Mesendoderm (in vitro differentiated cells): ENCODE measurements around the gene SKAP1.

Experiments used
- DNase-seq: peaks from one replicate; pipeline ENCODE4 v3.0.0; 2013
- H2AK5ac ChIP-seq: 2 replicates; pipeline ENCODE4 v1.6.1; 2013; ENCODE audit warnings: low read length, inconsistent platforms
- H2BK120ac ChIP-seq: 2 replicates; pipeline ENCODE4 v1.6.1; 2013; ENCODE audit warnings: low read depth, mild to moderate bottlenecking, low read length, moderate library complexity, mixed read lengths
- H2BK15ac ChIP-seq: replicated peaks from 2 replicates; pipeline ENCODE4 v1.6.1; 2013; ENCODE audit warnings: low read depth, mild to moderate bottlenecking, moderate library complexity
- H2BK5ac ChIP-seq: 2 replicates; pipeline ENCODE4 v1.6.1; 2013; ENCODE audit warnings: low read length, inconsistent platforms
- H3K18ac ChIP-seq: 2 replicates; pipeline ENCODE4 v1.6.1; 2013; ENCODE audit warnings: mild to moderate bottlenecking, low read length, mixed read lengths
- H3K23ac ChIP-seq: one replicate; pipeline ENCODE4 v1.6.1; 2013; ENCODE audit warnings: low read length
- H3K27ac ChIP-seq: 2 replicates; pipeline ENCODE4 v1.5.1; 2013; ENCODE audit warnings: low read depth, mild to moderate bottlenecking, inconsistent platforms, low read length, moderate library complexity
- H3K27me3 ChIP-seq: 2 replicates; pipeline ENCODE4 v1.6.1; 2013; ENCODE audit warnings: low read length, control low read depth, mild to moderate bottlenecking, inconsistent platforms; ENCODE audit not compliant: insufficient read depth, poor library complexity
- H3K36me3 ChIP-seq: 2 replicates; pipeline ENCODE4 v1.6.1; 2013; ENCODE audit warnings: low read length, inconsistent platforms; ENCODE audit not compliant: control insufficient read depth, insufficient read depth
- H3K4ac ChIP-seq: one replicate; pipeline ENCODE4 v1.6.1; 2013; ENCODE audit warnings: low read depth, mild to moderate bottlenecking, low read length, moderate library complexity
- H3K4me1 ChIP-seq: 2 replicates; pipeline ENCODE4 v1.6.1; 2013; ENCODE audit warnings: low read depth, low read length, inconsistent platforms; ENCODE audit not compliant: control insufficient read depth
- H3K4me2 ChIP-seq: 2 replicates; pipeline ENCODE4 v1.6.1; 2013; ENCODE audit warnings: low read length
- H3K4me3 ChIP-seq: 2 replicates; pipeline ENCODE4 v1.5.1; 2013; ENCODE audit warnings: mild to moderate bottlenecking, low read length
- H3K56ac ChIP-seq: one replicate; pipeline ENCODE4 v1.6.1; 2013; ENCODE audit warnings: low read length
- H3K79me1 ChIP-seq: 2 replicates; pipeline ENCODE4 v1.6.1; 2013; ENCODE audit warnings: low read length, inconsistent platforms
- H3K79me2 ChIP-seq: 2 replicates; pipeline ENCODE4 v1.6.1; 2013; ENCODE audit warnings: mild to moderate bottlenecking, low read length; ENCODE audit not compliant: control insufficient read depth, insufficient read depth
- H3K9ac ChIP-seq: 2 replicates; pipeline ENCODE4 v1.6.1; 2013; ENCODE audit warnings: low read length, inconsistent platforms
- H4K5ac ChIP-seq: one replicate; pipeline ENCODE4 v1.6.1; 2013; ENCODE audit warnings: low read length
- H4K8ac ChIP-seq: one replicate; pipeline ENCODE4 v1.6.1; 2013; ENCODE audit warnings: low read depth, mild to moderate bottlenecking, control low read depth, low read length, moderate library complexity
- WGBS: extraction: QIAGEN DNeasy Blood & Tissue Kit; methylation state at CpG from one replicate; pipeline ENCODE4 v1.1.7; 2013; ENCODE audit warnings: low lambda C conversion rate, missing lambda C conversion rate; ENCODE audit not compliant: insufficient coverage; ENCODE audit errors: extremely low coverage; 5-methylcytosine and 5-hydroxymethylcytosine counted together

The SKAP1 gene

DNA sequence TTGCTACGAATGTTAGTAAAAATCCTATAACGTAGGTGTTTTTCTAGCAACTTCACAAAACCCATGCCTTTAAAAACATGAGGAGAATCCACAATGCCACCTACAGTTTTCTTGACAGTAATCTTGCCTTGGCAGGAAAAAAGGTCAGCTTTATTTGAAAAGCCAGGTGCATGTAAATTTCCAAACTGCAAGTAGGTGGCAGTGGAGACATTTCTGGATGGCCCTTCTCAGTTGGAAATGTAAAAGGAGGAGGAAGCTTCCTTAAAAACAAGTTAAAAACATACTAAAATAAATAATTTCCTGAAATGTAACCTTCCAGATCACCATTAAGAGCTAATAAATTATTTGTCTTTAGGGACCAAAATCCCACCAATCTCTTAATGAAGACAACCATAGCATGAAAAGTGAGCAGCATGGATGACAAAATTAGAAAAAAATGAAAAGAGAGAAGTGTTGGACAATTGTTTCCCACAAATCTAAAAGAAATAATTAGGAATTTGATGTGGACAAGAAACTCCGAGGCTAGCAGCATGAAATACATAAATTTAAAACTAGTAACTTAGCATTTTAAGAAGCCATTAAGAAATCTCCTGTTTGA lies 170.2 kb downstream of the SKAP1 start:
- Histone ChIP-seq H3K79me1 (no peaks in the 10 kb centered on the region), H3K27me3 (no peaks in the 10 kb centered on the region), H4K5ac (no peak overlapping the region), H3K18ac (no peak overlapping the region), H3K79me2 (no peaks in the 10 kb centered on the region), H3K23ac (no peak overlapping the region), H3K27ac (no peak overlapping the region), H3K56ac (no peak overlapping the region), H2AK5ac (no peak overlapping the region), H3K4me2 (no peak overlapping the region), H3K4me3 (no peak overlapping the region), H3K9ac (no peak overlapping the region), H3K36me3 (no peaks in the 10 kb centered on the region), H2BK5ac (no peak overlapping the region), H2BK15ac (no peak overlapping the region), H3K4ac (no peak overlapping the region), H4K8ac (no peak overlapping the region), H2BK120ac (no peak overlapping the region), H3K4me1 (no peaks in the 10 kb centered on the region)
- peak; percentile 87 for DNase-seq
- no CpG with 5 or more reads among the region's 3 CpGs for WGBS

DNA sequence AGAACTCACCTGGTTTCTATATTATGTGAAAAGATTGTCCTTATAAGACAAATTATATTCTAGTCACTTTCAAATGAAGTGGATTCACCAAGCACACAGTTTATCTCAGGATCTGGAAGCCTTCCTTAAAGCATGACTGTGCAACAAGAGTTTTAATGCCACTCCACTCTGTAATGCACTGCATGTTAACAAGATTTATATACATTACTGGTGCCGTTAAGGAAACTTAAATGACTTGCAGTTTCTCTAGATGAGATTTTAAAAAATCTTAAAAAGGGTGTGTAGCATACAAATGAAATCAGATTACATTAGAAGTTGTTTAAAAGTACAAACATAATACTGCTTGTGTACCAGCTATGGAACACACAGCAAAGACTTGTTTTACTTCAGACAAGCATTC lies 171.7 kb downstream of the SKAP1 start:
- WGBS = no CpG with 5 or more reads among the region's 1 CpG
- no peak overlapping the region for H2BK5ac ChIP-seq
- no peaks in the 10 kb centered on the region for H3K79me1 ChIP-seq
- H2AK5ac ChIP-seq = no peak overlapping the region
- H3K27ac ChIP-seq = no peak overlapping the region
- H2BK15ac ChIP-seq = no peak overlapping the region
- H4K8ac ChIP-seq = no peak overlapping the region
- H3K79me2 ChIP-seq = no peaks in the 10 kb centered on the region
- no peaks in the 10 kb centered on the region for H3K4me1 ChIP-seq
- H3K4me2 ChIP-seq = no peak overlapping the region
- no peak overlapping the region for H3K56ac ChIP-seq
- no peak overlapping the region for H2BK120ac ChIP-seq
- H4K5ac ChIP-seq = no peak overlapping the region
- H3K18ac ChIP-seq = no peak overlapping the region
- no peak overlapping the region for H3K4ac ChIP-seq
- H3K4me3 ChIP-seq = no peak overlapping the region
- no peak for DNase-seq
- no peaks in the 10 kb centered on the region for H3K27me3 ChIP-seq
- no peak overlapping the region for H3K9ac ChIP-seq
- no peak overlapping the region for H3K23ac ChIP-seq
- no peaks in the 10 kb centered on the region for H3K36me3 ChIP-seq

DNA sequence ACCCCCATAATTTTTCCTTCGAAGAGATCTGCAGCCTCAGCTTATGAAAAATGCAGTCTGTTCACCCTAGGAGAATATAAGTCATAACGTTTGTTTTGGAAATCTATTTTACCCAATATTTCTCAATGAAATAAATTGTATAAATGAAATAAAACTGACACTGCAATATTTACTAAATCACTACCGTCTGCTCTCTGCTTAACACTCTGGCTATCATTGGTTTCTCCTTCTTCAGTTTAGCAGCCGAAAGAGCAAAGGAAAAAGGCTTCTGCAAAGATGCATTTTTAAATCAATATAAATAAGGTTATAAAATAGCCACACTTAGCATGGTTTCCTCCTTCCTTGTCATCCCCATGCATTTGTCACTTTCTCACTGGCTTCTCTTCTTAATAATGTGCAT lies 174.3 kb downstream of the SKAP1 start:
- Histone ChIP-seq H2BK15ac (no peak overlapping the region), H2BK120ac (no peak overlapping the region), H3K79me1 (no peaks in the 10 kb centered on the region), H4K8ac (no peak overlapping the region), H3K23ac (no peak overlapping the region), H4K5ac (no peak overlapping the region), H3K79me2 (no peaks in the 10 kb centered on the region), H3K18ac (no peak overlapping the region), H3K36me3 (no peaks in the 10 kb centered on the region), H3K4me1 (no peaks in the 10 kb centered on the region), H3K27me3 (no peaks in the 10 kb centered on the region), H3K27ac (no peak overlapping the region), H3K9ac (no peak overlapping the region), H2BK5ac (no peak overlapping the region), H3K4ac (no peak overlapping the region), H3K4me2 (no peak overlapping the region), H3K4me3 (no peak overlapping the region), H3K56ac (no peak overlapping the region), H2AK5ac (no peak overlapping the region)
- WGBS = no CpG with 5 or more reads among the region's 4 CpGs
- DNase-seq = no peak

DNA sequence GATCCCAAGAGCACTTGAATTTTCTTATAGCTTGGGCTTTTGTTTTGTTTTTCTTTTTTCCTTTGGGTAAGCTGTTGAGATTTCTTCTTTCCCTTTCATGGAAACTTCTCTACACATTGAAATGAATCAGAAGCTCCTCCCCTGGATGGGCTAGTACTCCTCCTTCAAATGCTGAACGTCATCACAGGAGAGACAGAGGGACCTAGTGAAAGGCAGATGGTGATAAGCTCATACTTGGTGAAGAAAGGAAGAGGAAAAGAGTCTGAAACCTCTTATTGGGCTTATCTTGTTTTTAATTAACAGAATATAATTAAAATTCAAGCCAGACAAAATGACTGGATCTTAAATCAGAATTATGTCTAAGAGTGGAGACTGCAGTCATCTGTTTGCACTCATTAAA lies 175.1 kb downstream of the SKAP1 start:
- no peak overlapping the region for H4K5ac ChIP-seq
- WGBS = no CpG with 5 or more reads among the region's 1 CpG
- H3K18ac ChIP-seq = no peak overlapping the region
- H4K8ac ChIP-seq = no peak overlapping the region
- H3K9ac ChIP-seq = no peak overlapping the region
- H3K23ac ChIP-seq = no peak overlapping the region
- no peaks in the 10 kb centered on the region for H3K79me2 ChIP-seq
- no peak overlapping the region for H3K27ac ChIP-seq
- H3K4ac ChIP-seq = no peak overlapping the region
- no peak overlapping the region for H3K4me2 ChIP-seq
- no peak overlapping the region for H2BK5ac ChIP-seq
- H2BK15ac ChIP-seq = no peak overlapping the region
- H3K36me3 ChIP-seq = no peaks in the 10 kb centered on the region
- H2BK120ac ChIP-seq = no peak overlapping the region
- no peak overlapping the region for H2AK5ac ChIP-seq
- DNase-seq = peak; percentile 73
- H3K4me1 ChIP-seq = no peaks in the 10 kb centered on the region
- H3K79me1 ChIP-seq = no peaks in the 10 kb centered on the region
- H3K27me3 ChIP-seq = no peaks in the 10 kb centered on the region
- no peak overlapping the region for H3K56ac ChIP-seq
- H3K4me3 ChIP-seq = no peak overlapping the region

GRCh38 chr17:48253975-48254374 lies 176.0 kb downstream of the SKAP1 start:
- no peaks in the 10 kb centered on the region for H3K79me1 ChIP-seq
- H3K4me1 ChIP-seq = no peaks in the 10 kb centered on the region
- no peak overlapping the region for H3K4ac ChIP-seq
- H3K27me3 ChIP-seq = no peaks in the 10 kb centered on the region
- H2BK5ac ChIP-seq = no peak overlapping the region
- H2BK15ac ChIP-seq = no peak overlapping the region
- no CpG with 5 or more reads among the region's 2 CpGs for WGBS
- H3K23ac ChIP-seq = no peak overlapping the region
- no peak overlapping the region for H3K4me3 ChIP-seq
- no peak overlapping the region for H3K4me2 ChIP-seq
- H3K56ac ChIP-seq = no peak overlapping the region
- H4K5ac ChIP-seq = no peak overlapping the region
- no peak overlapping the region for H2AK5ac ChIP-seq
- no peak overlapping the region for H3K27ac ChIP-seq
- H3K9ac ChIP-seq = no peak overlapping the region
- H4K8ac ChIP-seq = no peak overlapping the region
- H2BK120ac ChIP-seq = no peak overlapping the region
- H3K18ac ChIP-seq = no peak overlapping the region
- no peaks in the 10 kb centered on the region for H3K36me3 ChIP-seq
- H3K79me2 ChIP-seq = no peaks in the 10 kb centered on the region
- DNase-seq = no peak

- peaks cover 2% of the 10 kb centered on the region for H3K4me1 ChIP-seq
- no peak overlapping the region for H3K4me2 ChIP-seq
- H2BK120ac ChIP-seq = no peak overlapping the region
- no peaks in the 10 kb centered on the region for H3K79me1 ChIP-seq
- no peak overlapping the region for H4K8ac ChIP-seq
- H3K9ac ChIP-seq = no peak overlapping the region
- no peaks in the 10 kb centered on the region for H3K36me3 ChIP-seq
- H4K5ac ChIP-seq = no peak overlapping the region
- no peaks in the 10 kb centered on the region for H3K27me3 ChIP-seq
- no peak overlapping the region for H3K4ac ChIP-seq
- no peak for DNase-seq
- no peaks in the 10 kb centered on the region for H3K79me2 ChIP-seq
- H3K27ac ChIP-seq = no peak overlapping the region
- H3K23ac ChIP-seq = no peak overlapping the region
- no peak overlapping the region for H3K56ac ChIP-seq
- no peak overlapping the region for H3K18ac ChIP-seq
- H2BK15ac ChIP-seq = no peak overlapping the region
- H2BK5ac ChIP-seq = no peak overlapping the region
- no peak overlapping the region for H3K4me3 ChIP-seq
- H2AK5ac ChIP-seq = no peak overlapping the region
- no CpG with 5 or more reads among the region's 3 CpGs for WGBS
Observed at GRCh38 chr17:48251950-48252349, 178.1 kb downstream of the SKAP1 start.
